22Rv1 (cell line): ENCODE results near the gene KIAA0513.

Experiments
- H3K27ac ChIP-seq: fragments of 450-650 bp; 2 replicates; pipeline ENCODE4 v1.5.1; 2017
- ZFX ChIP-seq: fragments of 450-650 bp; IDR thresholded peaks from 2 replicates; pipeline ENCODE4 v1.6.1; 2017; ENCODE audit warnings: antibody characterized with exemption, borderline replicate concordance
- TF ChIP-seq, protein P1 (sequence below): fragments of 450-650 bp; IDR thresholded peaks from 2 replicates; pipeline ENCODE4 v1.5.1; 2017; ENCODE audit warnings: mild to moderate bottlenecking

KIAA0513 gene

DNA sequence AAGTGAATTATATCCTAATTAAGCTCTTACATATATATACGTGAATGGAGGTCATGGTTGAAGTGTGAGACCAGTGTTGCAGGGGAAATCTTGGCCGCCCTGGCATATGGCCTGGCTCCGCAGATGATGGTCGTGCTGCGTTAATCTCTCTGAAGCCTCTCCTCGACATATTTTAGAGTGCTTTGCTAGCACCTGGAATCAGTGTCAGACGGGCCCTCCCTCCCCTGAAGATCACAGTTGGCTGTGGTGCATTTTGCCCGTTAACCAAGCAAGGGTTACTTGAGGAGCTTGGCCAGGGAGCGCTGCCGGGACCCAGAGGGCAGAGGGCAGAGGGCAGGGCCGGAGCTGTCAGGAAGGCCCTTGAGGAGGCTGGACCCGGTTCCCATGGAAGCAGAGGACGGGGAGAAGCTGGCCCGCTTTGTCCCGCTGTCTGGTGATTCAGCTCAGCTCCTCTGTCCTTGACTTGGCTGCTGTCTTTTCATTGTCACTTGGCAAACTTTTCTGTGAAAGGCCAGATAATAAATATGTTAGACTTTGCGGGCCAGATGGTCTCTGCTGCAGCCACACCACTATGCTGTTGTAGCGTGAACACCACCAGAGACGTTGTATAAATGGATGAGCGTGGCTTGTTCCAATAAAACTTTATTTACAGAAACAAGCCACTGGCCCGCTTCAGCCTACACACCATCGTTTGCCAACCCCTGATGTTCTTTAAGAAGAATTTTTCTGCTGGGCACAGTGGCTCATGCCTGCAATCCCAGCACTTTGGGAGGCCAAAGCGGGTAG, 52.4 kb downstream of the KIAA0513 start:
- TF ChIP-seq ZFX, result no peak
- TF ChIP-seq, protein P1, sequence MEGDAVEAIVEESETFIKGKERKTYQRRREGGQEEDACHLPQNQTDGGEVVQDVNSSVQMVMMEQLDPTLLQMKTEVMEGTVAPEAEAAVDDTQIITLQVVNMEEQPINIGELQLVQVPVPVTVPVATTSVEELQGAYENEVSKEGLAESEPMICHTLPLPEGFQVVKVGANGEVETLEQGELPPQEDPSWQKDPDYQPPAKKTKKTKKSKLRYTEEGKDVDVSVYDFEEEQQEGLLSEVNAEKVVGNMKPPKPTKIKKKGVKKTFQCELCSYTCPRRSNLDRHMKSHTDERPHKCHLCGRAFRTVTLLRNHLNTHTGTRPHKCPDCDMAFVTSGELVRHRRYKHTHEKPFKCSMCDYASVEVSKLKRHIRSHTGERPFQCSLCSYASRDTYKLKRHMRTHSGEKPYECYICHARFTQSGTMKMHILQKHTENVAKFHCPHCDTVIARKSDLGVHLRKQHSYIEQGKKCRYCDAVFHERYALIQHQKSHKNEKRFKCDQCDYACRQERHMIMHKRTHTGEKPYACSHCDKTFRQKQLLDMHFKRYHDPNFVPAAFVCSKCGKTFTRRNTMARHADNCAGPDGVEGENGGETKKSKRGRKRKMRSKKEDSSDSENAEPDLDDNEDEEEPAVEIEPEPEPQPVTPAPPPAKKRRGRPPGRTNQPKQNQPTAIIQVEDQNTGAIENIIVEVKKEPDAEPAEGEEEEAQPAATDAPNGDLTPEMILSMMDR, result no peak
- no peak overlapping the region for H3K27ac ChIP-seq

- H3K27ac ChIP-seq, result no peak overlapping the region
Measured at GRCh38 chr16:85081038-85081437, 53.4 kb downstream of the KIAA0513 start.

GRCh38 chr16:85081765-85082164, 54.2 kb downstream of the KIAA0513 start:
- no peak overlapping the region for H3K27ac ChIP-seq
- TF ChIP-seq ZFX, result no peak
- TF ChIP-seq, protein P1, result no peak

More at GRCh38 chr16:85081038-85081437, 53.4 kb downstream of the KIAA0513 start:
- no peak for TF ChIP-seq ZFX
- TF ChIP-seq, protein P1, result no peak

GRCh38 chr16:85082173-85083050, 54.8 kb downstream of the KIAA0513 start:
- TF ChIP-seq, protein P1, result no peak
- no peak for TF ChIP-seq ZFX
- no peak overlapping the region for H3K27ac ChIP-seq

- no peak for TF ChIP-seq ZFX
- TF ChIP-seq, protein P1, result no peak
- no peak overlapping the region for H3K27ac ChIP-seq
Measured at GRCh38 chr16:85083051-85083639, 55.5 kb downstream of the KIAA0513 start.

DNA sequence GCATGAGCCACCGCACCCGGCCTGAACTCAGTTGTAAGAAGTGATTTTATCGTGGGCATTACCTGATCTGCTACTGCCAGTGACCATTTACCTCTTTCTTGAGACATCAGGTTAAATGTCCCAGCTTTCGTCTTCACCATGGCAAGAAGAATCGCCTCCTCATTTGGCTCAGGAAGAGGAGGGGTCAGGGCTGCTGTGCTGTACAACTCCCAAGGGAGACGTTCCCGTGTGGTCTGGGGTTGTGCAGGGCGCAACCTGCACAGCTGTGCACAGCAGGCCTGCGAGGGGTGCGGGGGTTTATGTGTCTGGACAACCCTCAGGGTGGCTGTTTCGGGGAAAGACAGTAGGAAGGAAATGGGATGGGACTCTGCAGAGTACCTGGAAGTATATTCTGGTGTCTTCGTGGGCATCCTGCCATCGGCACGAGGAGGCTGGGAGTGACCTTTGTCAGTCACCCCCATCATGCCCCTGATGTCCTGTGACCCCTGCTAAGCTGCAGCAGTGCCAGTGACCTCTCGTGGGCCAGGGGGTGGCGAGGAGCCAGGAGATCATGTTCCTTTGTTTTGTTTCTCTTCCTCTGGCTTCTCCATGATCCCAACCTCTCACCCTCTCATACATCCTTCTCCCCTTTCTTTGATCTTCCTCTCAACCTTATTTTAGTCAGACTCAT, 57.4 kb downstream of the KIAA0513 start:
- TF ChIP-seq, protein P1, result no peak
- no peak for TF ChIP-seq ZFX
- no peak overlapping the region for H3K27ac ChIP-seq
